ENCODE measurements around the gene C5AR1.
"Not testable (repeated sequence)": the region's sequence is repeated elsewhere in the genome, so short reads cannot be mapped to it uniquely, and the experiment has no call there.

The C5AR1 gene

DNA sequence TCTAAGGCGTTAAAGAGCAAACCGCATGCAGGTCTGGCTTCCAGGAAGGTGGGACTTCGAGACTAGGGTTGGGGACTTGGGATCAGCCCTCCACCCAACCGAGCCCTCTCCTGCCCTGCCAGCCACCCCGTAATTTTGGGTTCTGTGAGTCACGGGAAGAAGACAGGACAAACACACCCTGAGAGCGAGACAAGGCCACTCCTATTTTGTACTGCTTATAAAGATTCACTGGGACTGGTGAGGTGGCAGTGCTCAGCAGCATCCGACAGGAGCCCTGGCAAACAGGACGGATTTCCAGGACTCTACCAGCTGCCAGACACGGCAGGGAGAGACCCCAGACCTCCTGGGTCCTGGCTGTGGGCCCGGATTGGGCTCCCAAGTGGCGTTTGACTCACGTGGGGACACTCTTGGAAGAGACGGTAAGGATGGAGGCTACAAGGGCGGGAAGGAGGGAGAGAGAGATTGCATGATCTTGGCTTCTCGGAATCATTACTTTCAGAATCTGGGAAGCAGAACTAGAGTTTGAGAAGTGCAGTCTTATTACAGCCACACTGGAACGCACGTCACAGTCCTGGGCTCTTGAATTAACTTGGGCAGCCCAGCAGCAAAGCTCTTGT, 22.4 kb downstream of the C5AR1 start, which contains the start of gene C5AR2:
Gene C5AR2 (plus strand): TSS at position 245 of the 617 bp plus-strand sequence. CDS start 8,625 bp downstream, outside the sequence.
- DNase-seq (ENCODE audit: low read depth in 2 of 2) = no peak

- not testable (repeated sequence) for DNase-seq (ENCODE audit: low read depth in 2 of 2)
Measured at GRCh38 chr19:47336765-47337718, 27.4 kb downstream of the C5AR1 start.

GRCh38 chr19:47339196-47339880, 29.7 kb downstream of the C5AR1 start:
- no peak for DNase-seq (ENCODE audit: low read depth in 2 of 2)

DNA sequence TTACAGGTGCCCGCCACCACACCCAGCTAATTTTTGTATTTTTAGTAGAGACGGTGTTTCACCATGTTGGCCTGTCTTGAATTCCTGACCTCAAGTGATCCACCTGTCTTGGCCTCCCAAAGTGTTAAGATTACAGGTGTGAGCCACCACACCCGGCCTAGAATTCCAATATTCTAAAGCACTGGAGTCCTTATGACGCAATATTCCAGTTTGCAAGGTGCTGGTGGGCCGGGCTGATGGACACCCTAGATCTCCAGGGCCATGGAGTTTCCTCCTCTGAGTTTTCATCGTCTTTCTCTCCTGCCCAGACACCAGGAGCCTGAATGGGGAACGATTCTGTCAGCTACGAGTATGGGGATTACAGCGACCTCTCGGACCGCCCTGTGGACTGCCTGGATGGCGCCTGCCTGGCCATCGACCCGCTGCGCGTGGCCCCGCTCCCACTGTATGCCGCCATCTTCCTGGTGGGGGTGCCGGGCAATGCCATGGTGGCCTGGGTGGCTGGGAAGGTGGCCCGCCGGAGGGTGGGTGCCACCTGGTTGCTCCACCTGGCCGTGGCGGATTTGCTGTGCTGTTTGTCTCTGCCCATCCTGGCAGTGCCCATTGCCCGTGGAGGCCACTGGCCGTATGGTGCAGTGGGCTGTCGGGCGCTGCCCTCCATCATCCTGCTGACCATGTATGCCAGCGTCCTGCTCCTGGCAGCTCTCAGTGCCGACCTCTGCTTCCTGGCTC, 31.0 kb downstream of the C5AR1 start:
- no peak for DNase-seq (ENCODE audit: low read depth in 2 of 2)

- no peak for DNase-seq (ENCODE audit: low read depth in 2 of 2)
Measured at GRCh38 chr19:47341734-47342133, 32.1 kb downstream of the C5AR1 start.

DNA sequence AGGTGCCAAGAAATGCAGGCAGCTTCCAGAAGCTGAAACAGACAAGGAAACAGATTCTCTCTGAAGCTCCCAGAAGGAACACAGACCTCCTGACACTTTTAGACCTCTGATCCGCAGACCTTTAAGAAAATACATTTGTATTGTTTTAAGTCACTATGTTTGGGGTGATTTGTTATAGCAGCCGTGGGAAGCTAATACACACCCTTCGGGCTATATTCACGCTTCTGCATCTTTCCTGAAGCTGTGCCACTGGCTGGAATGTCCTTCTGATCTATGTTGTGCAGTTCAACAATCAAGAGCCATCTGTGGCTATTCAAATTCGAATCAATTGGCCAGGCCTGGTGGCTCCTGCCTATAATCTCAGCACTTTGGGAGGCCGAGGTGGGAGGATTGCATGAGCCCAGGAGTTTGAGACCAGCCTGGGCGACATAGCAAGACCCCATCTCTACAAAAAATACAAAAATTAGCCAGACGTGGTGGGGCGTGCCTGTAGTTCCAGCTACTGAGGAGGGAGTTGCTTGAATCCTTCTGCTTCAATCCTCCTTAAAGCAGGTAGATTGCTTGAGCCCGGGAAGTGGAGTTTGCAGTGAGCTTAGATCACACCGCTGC, 33.6 kb downstream of the C5AR1 start:
- no peak for DNase-seq (ENCODE audit: low read depth in 2 of 2)

GRCh38 chr19:47344425-47344824, 34.8 kb downstream of the C5AR1 start:
- DNase-seq (ENCODE audit: low read depth in 2 of 2) = no peak

DNA sequence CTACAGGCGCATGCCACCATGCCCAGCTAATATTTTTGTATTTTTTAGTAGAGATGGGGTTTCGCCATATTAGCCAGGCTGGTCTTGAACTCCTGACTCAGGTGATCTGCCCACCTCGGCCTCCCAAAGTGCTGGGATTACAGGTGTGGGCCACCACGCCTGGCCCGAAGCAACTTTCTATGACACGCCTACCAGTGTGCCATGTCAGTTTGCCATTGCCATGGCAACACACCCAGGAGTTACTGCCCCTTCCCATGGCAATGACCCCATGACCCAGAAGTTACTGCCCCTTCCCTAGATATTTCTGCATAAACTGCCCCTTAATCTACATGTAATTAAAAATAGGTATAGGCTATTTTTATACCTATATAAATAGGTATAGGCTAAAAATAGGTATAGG, 36.4 kb downstream of the C5AR1 start:
- not testable (repeated sequence) for DNase-seq (ENCODE audit: low read depth in 2 of 2)

DNA sequence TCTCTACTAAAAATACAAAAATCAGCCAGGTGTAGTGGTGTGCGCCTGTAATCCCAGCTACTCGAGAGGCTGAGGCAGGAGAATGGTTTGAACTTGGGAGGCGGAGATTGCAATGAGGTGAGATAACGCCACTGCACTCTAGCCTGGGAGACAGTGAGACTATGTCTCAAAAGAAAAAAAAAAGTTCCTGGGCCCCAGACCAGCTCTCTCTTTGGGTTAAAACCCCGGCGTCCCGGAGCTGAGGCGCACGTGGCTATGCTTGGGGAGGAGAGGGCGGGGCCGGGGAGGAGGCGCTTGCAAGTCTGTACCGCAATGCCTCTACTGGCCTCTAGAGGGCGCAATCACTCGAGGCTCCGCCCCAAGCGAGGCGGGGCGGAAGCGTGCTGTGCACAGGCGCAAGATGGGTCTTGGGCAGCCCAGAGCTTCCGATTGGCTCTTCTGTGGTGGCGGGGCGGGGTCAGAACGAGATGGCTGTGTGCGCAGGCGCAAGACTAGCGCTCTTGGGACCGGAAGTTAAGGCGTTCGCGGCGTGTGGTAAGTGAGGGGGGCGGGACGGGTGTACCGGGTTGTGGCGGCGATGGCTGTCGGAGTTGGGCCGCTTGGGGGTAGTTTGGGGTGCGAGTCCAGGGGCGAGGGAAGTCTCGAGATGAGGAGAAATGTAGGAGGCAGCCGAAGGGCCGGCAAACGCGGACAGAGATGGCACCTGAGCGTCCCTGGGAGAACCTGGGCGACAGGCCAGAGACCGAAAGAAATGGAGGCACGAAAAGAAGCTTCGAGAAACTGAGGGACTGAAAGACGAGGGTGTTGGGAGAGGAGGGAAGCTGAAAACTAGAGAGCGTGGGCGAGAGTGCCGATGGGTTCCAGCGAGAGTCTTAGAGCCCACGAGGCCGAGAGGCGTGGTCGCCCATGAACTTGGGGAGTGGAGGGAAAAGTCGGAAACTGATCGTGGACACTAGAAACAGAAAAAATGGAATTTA, 39.4 kb downstream of the C5AR1 start, which contains the start of gene DHX34:
Gene DHX34 (plus strand): TSS at position 497 of the 977 bp plus-strand sequence. CDS start 3,716 bp downstream, outside the sequence.
- DNase-seq (ENCODE audit: low read depth in 2 of 2) = peak; percentile 97 to 99

- no peak for DNase-seq (ENCODE audit: low read depth in 2 of 2)
Measured at GRCh38 chr19:47350630-47351029, 41.0 kb downstream of the C5AR1 start.

DNA sequence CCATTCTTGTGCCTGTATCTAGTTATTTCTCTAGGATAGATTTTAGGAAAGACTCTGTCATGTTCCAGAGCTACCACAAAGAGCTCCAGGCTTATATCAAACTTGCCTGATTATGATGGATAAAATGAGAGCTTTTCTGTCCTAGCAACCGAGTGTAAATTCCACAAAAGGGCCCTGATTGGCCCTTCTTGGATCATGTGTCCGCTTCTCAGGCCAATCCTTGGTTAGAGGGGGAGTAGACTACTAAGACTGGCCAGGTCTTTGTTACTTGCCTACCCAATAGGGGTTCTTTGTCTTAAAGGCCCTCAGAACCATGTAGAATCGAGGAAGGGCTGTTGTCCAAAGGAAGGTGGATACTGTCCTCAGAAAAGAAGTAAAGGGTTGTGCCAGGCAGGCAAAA, 41.9 kb downstream of the C5AR1 start:
- DNase-seq (ENCODE audit: low read depth in 2 of 2) = no peak

GRCh38 chr19:47352095-47352494, 42.4 kb downstream of the C5AR1 start:
- no peak for DNase-seq (ENCODE audit: low read depth in 2 of 2)

- no peak for DNase-seq (ENCODE audit: low read depth in 2 of 2)
Measured at GRCh38 chr19:47353307-47353712, 43.6 kb downstream of the C5AR1 start.

GRCh38 chr19:47356900-47357299, 47.2 kb downstream of the C5AR1 start:
- DNase-seq (ENCODE audit: low read depth in 2 of 2) = no peak

GRCh38 chr19:47357788-47358680, 48.4 kb downstream of the C5AR1 start:
- DNase-seq (ENCODE audit: low read depth in 2 of 2) = no peak

GRCh38 chr19:47358936-47359335, 49.3 kb downstream of the C5AR1 start:
- no peak for DNase-seq (ENCODE audit: low read depth in 2 of 2)

GRCh38 chr19:47362321-47362720, 52.7 kb downstream of the C5AR1 start:
- no peak for DNase-seq (ENCODE audit: low read depth in 2 of 2)

DNA sequence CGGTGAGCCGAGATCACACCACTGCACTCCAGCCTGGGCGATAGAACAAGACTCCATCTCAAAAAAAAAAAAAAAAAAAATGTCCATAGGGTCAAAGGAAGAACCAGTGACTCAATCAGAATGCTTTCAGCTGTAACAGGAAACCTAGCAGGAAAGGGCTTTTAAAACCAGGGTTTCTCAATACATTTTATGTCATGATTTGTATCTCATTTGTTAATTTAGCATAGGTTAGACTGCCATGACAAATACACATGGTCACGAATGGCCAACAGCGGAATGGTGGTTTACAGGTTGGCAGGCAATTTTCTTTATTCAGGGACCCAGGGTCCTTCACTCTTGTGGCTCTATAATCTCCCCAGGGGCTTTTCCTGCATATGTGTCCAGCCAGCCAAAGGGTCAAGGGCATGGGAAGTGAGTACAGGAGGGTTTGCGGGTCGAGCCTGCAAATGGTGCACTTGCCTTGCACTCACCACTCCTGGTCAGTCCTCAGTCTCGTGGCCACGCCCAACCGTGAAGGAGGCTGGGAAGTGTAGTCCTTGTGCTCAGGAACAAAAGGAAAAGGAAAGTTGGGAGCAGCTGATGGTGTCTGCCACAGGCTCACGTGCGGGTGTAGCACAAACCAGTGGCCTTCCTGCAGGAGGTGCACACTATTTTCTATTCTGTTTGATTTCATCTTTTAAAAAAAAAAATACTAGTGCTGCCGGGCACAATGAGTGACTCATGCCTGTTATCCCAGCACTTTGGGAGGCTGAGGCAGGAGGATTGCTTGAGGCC, 54.3 kb downstream of the C5AR1 start:
- no peak for DNase-seq (ENCODE audit: low read depth in 2 of 2)

Data from stimulated activated CD8-positive, alpha-beta memory T cell treated with anti-CD3 and anti-CD28 coated beads, Interleukin-2, amount 100 ng/mL, for 48 hours (primary cell).